ENCODE results near the gene ZNF524.
A peak's percentile ranks its signal among the peaks of the same experiment; 100 is the strongest.

ZNF524 gene

DNA sequence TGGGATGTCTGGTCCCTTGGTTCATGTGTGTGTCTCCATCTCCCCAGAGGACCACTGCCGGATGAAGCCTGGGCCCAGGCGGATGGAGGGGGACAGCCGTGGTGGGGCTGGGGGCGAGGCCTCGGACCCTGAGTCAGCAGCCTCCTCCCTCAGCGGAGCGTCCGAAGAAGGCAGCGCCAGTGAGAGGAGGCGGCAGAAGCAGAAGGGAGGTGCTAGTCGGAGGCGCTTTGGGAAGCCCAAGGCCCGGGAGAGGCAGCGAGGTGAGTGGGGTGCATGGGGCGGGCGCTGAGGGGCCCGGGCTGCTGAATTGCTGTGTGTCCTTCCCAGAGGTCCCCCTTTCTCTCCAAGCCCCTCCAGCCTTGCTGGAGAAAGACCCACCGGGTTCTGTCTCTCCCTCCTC lies 51.1 kb downstream of the ZNF524 start:
- TF ChIP-seq CTCF (conservative IDR thresholded peaks at IDR 0.05), result no peak

GRCh38 chr19:55652311-55653128 lies 52.4 kb downstream of the ZNF524 start:
- H3K27ac ChIP-seq, result peak overlapping the region; percentile 100
- TF ChIP-seq CTCF (conservative IDR thresholded peaks at IDR 0.05), result no peak

More for the DNA sequence above, 51.1 kb downstream of the ZNF524 start:
- H3K27ac ChIP-seq, result no peak overlapping the region

Data from VCaP (cell line).